Activated gamma-delta T cell treated with anti-CD3 and anti-CD28 coated beads, Interleukin-2, amount 50 U/mL, for 16 hours (primary cell): ENCODE results near the gene INPP4B.

Experiments
- DNase-seq: peaks from one replicate; pipeline ENCODE4 v3.0.0-alpha.2; 2020; ENCODE audit warnings: low read depth

Gene INPP4B

DNA sequence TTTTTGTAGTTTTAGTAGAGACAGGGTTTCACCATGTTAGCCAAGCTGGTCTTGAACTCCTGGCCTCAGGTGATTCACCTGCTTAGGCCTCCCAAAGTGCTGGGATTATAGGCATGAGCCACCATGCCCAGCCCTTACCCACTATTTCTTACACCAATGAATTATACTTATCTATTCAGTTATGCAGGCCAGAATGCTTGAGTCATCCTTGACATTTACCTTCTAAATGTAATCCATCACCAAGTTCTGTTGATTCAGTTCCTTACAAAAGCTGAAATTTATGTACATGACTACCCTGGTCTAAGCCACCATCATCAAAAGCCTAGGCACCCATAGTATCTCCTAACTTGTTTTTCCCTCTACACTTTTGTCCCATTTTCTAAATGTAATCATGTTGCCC lies 624.0 kb downstream of the INPP4B start:
- DNase-seq: no peak

DNA sequence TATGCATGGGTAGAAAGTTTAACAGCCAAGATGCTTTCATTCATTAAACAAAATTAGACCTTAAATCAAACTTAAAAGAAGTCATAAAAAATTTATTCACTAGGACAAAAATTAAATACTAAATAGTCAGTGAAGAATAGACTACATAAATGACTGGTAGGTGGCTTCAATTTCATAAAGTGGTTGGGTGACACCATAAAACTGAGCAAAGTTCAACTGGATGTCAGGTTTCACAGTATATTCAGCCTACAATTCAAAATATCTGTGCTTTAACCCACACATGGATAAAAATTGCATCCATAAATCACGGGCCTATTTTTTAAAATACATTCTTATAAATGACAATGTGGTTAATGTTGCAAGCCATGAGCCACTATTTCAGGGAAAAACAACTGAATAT lies 627.4 kb downstream of the INPP4B start:
- no peak for DNase-seq

DNA sequence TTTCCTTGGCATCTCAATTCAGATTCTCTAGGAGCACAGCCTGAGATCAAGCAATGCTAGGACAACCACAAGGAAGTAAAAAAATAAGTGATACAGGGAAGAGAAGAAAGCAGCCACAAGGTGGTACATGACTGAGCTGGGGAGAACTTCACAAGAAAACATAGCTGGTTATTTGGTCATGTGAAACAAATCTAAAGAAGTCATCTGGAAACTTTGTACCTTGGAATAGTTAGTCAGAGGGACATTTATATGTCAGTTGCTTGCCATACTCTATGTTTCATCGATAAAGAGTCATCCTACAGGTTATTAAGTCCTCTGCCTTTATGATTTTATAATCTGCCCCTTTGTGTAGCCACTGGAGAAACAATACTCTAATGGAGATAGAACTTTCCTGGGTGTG lies 634.7 kb downstream of the INPP4B start:
- DNase-seq: no peak

- DNase-seq: no peak
These were observed 642.6 kb downstream of the INPP4B start for GRCh38 chr4:142203505-142203904.

GRCh38 chr4:142202404-142203332 lies 643.4 kb downstream of the INPP4B start:
- DNase-seq: no peak

- no peak for DNase-seq
These were observed 645.1 kb downstream of the INPP4B start for GRCh38 chr4:142201041-142201440.

- no peak for DNase-seq
These were observed 651.2 kb downstream of the INPP4B start for GRCh38 chr4:142194905-142195304.

DNA sequence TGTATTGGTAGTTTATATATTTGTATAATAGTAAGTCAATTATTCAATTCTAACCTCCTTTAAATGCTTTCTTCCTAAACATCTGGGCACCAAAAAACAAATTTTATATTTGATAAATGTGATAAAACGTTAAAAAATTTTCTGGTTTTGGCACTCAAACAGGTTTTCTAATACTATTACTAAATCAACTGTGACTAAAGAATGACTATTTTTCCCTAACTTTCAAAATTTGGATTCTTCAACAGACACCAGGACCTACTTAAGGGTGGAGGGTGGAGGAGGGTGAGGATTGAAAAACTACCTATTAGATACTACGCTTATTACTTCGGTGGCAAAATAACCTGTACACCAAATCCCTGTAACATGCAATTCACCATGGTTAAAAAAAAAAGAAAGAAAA lies 654.2 kb downstream of the INPP4B start:
- no peak for DNase-seq

- no peak for DNase-seq
These were observed 665.1 kb downstream of the INPP4B start for GRCh38 chr4:142181021-142181420.

DNA sequence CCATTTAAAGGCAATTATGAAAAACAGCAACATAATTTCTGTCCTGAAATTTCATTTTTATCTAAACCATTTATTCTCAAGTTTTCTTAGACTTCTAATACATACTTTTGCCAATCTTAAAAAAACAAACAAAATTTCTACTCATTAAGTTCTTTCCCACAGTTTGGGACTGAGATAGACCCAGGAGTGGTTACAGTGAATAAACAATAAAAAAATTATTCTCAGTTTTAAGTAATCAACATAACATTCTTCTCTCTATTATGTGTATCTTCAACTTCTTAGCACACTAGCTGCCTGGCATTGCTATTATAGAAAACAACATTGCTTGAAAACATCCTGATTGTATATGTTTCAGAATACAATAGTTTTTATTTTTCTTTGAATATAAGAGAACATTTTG lies 676.9 kb downstream of the INPP4B start:
- no peak for DNase-seq

DNA sequence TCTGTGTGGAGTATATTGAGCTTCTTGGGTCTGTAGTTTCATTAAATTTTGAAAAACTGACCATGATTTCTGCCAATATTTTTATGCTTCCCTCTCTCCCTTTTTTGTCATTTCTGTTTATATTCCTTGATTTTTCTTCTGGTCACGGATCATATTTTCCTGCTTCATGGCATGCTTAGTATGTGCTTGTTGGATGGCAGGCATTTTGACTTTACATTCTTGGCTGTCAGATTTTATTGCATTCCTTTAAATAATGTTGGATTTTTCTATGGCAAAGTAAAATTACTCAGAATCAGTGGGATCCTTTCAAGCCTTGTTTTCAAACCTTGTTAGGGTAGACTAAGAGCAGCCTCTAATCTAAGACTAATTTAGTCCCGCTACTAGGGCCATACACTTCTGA lies 677.9 kb downstream of the INPP4B start:
- DNase-seq: no peak

DNA sequence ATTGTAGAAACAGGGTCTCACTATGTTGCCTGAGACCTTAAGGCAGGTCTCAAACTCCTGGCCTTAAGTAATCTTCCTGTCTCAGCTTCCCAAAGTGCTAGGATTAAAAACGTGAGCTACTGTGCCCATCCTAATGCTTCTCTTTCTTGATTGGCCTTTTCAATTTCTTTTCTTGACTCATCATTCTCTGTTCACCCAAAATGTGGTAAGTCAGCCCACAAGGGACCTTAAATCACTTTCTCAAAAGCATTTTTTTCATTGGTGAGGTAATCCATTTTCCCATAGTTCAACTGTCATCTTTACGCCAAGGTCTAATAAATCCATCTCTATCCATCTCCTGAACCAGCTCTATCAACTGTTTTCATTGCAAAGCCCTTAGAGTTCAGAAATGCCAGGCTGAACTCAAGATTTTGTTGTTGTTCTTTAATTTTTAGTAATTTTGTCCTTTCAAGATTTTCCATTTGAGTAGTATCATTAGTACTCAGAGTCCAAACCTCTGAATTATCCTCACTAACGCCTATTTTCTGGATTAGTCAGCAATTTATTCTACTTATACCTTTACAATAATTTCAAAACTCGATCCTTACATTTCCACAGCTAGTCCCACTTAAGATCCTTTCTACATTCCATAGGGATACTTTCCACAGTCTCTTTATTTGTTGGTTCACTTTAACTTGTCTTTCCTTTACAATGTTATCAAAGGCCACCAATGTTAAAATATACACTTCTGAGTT lies 681.2 kb downstream of the INPP4B start:
- no peak for DNase-seq

DNA sequence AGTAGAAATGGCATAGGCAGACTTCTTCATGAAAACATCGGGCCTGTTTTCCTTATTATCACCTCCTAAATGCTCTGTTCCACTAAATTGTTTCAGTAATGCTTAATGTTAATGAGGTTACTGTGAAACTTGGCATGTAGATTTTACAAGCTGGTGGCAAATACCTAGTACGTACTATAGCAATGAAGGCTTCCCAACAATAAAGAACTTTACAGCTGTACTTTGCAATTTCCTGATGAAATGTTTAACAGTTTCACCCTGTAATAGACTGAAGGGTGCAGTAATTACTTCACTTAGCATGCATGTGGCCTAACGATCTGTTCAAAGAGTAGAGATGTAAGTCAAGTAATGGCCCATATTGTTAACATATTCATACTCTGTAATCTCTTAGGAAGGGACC lies 685.0 kb downstream of the INPP4B start:
- no peak for DNase-seq

GRCh38 chr4:142160509-142160908 lies 685.6 kb downstream of the INPP4B start:
- DNase-seq: no peak

- no peak for DNase-seq
These were observed 687.1 kb downstream of the INPP4B start for GRCh38 chr4:142158980-142159379.

- no peak for DNase-seq
These were observed 689.8 kb downstream of the INPP4B start for GRCh38 chr4:142156256-142156655.

DNA sequence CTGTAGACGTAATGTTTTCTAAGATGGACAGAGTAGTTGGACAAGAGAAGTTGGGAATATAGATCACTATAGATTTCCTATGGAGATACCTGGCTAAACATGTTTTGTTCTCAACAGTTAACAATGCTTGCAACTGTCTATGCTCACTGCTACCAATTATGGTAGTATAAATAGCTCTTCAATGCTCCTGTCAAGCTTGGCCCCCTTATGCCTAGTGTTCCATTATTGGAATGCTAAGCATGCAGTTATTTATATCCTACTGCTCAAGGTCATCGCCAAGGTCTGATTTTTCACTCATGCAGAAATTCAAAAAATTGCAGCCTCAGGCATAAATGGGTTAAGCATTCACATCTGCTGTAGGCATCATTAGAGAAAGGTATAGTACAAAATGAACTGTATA lies 690.8 kb downstream of the INPP4B start:
- DNase-seq: no peak

DNA sequence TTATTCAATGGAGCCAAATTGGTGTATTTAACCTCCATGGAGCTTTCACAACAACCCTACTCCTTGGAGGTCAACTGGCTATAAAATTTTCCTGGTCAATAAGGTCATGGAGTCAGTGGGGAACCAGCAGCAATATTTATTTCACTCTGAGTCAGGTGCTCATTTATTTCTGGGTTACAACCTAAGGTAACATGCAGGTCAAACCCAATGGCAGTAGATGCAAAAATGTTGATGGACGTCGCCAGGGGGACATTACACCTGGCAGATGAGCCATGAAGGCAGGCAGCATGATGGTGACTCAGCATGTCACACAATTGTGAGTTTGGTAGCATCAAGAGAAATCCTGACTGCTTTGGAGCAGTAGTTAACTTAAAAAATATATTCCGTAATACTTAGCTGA lies 695.6 kb downstream of the INPP4B start:
- no peak for DNase-seq

DNA sequence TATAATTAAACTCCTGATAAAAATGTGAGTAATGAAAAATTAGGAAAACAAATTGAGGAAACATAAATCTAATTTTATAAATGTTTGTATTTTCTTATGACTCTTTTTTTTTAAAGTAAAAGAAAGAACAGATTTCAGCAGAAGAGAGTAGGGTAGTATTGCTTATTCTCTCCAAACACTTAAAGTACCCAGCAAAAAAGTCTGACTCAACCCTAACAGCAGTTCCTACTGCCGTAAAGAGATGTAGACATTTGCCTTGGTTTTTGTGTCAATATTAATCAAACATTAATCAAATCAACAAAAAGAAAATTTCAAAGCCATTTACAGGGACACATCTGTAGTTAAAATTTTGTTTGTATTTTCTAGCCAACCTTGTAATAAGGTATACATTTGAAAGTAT lies 701.3 kb downstream of the INPP4B start:
- DNase-seq: no peak

- DNase-seq: no peak
These were observed 703.6 kb downstream of the INPP4B start for GRCh38 chr4:142142366-142143054.

DNA sequence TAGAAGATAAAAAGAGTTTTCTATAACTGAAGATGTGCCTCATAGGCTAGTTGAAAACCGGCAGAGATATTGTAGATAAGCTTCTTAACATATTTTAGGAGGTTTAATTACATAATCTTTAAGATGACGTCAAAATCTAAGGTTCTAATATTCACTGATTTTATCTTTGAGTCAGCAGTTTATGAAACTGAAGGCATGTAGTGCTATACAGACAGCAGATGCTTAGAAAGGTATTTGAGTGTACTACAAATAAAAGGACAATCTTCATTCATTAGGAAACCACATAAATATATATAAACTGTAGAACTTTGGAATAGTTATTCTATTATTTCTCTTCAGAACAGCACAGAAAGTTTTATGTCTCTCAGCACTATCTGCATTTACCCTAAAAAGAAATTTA lies 704.9 kb downstream of the INPP4B start:
- DNase-seq: no peak

GRCh38 chr4:142130666-142131065 lies 715.4 kb downstream of the INPP4B start:
- DNase-seq: no peak

GRCh38 chr4:142129931-142130330 lies 716.2 kb downstream of the INPP4B start:
- DNase-seq: no peak
